HepG2 (cell line): Measurements from ENCODE around the gene SORBS2. TPM values are rescaled to one million over a fixed set of nuclear protein-coding genes. Genes with fewer than 3 reads are reported as not detected.

Source experiments
- ARID2 ChIP-seq: sonication (generic); formaldehyde crosslinking; IDR thresholded peaks from 2 replicates; pipeline ENCODE4 v1.8.1; 2022; ENCODE audit warnings: mild to moderate bottlenecking, missing genetic modification reagents, borderline replicate concordance
- HBP1 ChIP-seq: IDR thresholded peaks from 2 replicates; pipeline ENCODE4 v1.6.1; 2016; ENCODE audit warnings: low read depth, control low read depth
- KIAA2018 ChIP-seq: sonication (generic); formaldehyde crosslinking; IDR thresholded peaks from 2 replicates; pipeline ENCODE4 v1.5.0; 2020; ENCODE audit warnings: mild to moderate bottlenecking, missing genetic modification reagents, borderline replicate concordance
- PITX1 ChIP-seq: sonication (generic); formaldehyde crosslinking; IDR thresholded peaks from 2 replicates; pipeline ENCODE4 v1.5.1; 2020; ENCODE audit warnings: mild to moderate bottlenecking, missing genetic modification reagents
- PLRG1 ChIP-seq: fragments of 450-650 bp; conservative IDR thresholded peaks from 2 replicates; pipeline ENCODE4 v1.6.1; 2016
- REPIN1 ChIP-seq: sonication (generic); formaldehyde crosslinking; IDR thresholded peaks from 2 replicates; pipeline ENCODE4 v1.8.0; 2022; ENCODE audit warnings: missing genetic modification reagents, low read depth, mild to moderate bottlenecking, borderline replicate concordance
- ZBTB7B ChIP-seq: sonication (generic); formaldehyde crosslinking; IDR thresholded peaks from 2 replicates; pipeline ENCODE4 v1.4.0; 2020; ENCODE audit warnings: missing genetic modification reagents
- ZC3H4 ChIP-seq: sonication (generic); formaldehyde crosslinking; IDR thresholded peaks from 2 replicates; pipeline ENCODE4 v1.4.0; 2020; ENCODE audit warnings: missing genetic modification reagents, borderline replicate concordance
- ZNF20 ChIP-seq: sonication (generic); formaldehyde crosslinking; IDR thresholded peaks from 2 replicates; pipeline ENCODE4 v1.4.0; 2020; ENCODE audit warnings: mild to moderate bottlenecking, moderate library complexity, missing genetic modification reagents
- ZNF382 ChIP-seq: sonication (generic); formaldehyde crosslinking; IDR thresholded peaks from 2 replicates; pipeline ENCODE4 v1.5.0; 2020; ENCODE audit warnings: missing genetic modification reagents, mild to moderate bottlenecking, borderline replicate concordance
- ZNF792 ChIP-seq: IDR thresholded peaks from 2 replicates; pipeline ENCODE4 v1.6.1; 2016
- ZNF879 ChIP-seq: sonication (generic); formaldehyde crosslinking; IDR thresholded peaks from 2 replicates; pipeline ENCODE4 v1.8.1; 2023; ENCODE audit warnings: missing genetic modification reagents
- ZSCAN31 ChIP-seq: sonication (generic); formaldehyde crosslinking; IDR thresholded peaks from 2 replicates; pipeline ENCODE4 v1.5.0; 2020; ENCODE audit warnings: low read depth, mild to moderate bottlenecking, missing genetic modification reagents
- polyA plus RNA-seq, 8 experiments: library from polyadenylated mRNA; depleted of rRNA in 3 of 8; stranded (reverse) in 7 of 8; unstranded in 1 of 8; fragments of >200 nt; fragmentation: Illumina TruSeq in 4 of 8; extraction: Trizol in 4 of 8; gene quantifications; 2 replicates each; pipeline versions ENCODE4 v1.2.1 to v1.2.3, GENCODE V29; 2011 to 2016; ENCODE audit warnings: low read depth in 4 of 8, missing spikeins in 1 of 8, mixed read lengths in 1 of 8; ENCODE audit not compliant: insufficient read depth in 1 of 8
- total RNA-seq, 5 experiments: library from RNA; depleted of rRNA; stranded (reverse); fragments of >200 nt; fragmentation: Illumina TruSeq; extraction: Trizol; gene quantifications; 2 replicates each; pipeline ENCODE4 v1.2.3, GENCODE V29; 2016; ENCODE audit warnings: low read depth in 1 of 5

SORBS2 gene
- total and polyA plus RNA-seq, 2 of the 13 experiments (the other 11 are each of a cell fraction or from before 2014, with no cell fraction given): 25.0 to 80.5 TPM

- TF ChIP-seq ZBTB7B (CRISPR knock-in tag) (no peak), REPIN1 (CRISPR knock-in tag) (peak; percentile 47; the same call in 1 of the 2 replicates), ZC3H4 (CRISPR knock-in tag) (no peak), PLRG1 (no peak), PITX1 (CRISPR knock-in tag) (peak; percentile 63; the same call in 1 of the 2 replicates), ZNF879 (no peak), ZNF792 (CRISPR knock-in tag) (peak; percentile 58; the same call in 1 of the 2 replicates), HBP1 (CRISPR knock-in tag) (no peak), ZNF382 (CRISPR knock-in tag) (no peak), KIAA2018 (CRISPR knock-in tag) (no peak), ZSCAN31 (CRISPR knock-in tag) (no peak), ZNF20 (CRISPR knock-in tag) (no peak), ARID2 (CRISPR knock-in tag) (0 out of 2 replicates have a peak, but pooled peaks have one; percentile 30)
Measured at GRCh38 chr4:185713731-185714130, 98.3 kb downstream of the SORBS2 start (continued).
